Activated naive CD8-positive, alpha-beta T cell treated with anti-CD3 and anti-CD28 coated beads, Interleukin-2, amount 50 U/mL, for 16 hours (primary cell): ENCODE results near the gene GRIN3A.
"Not testable (repeated sequence)": the region's sequence is repeated elsewhere in the genome, so short reads cannot be mapped to it uniquely, and the experiment has no call there.

Experiments
- DNase-seq: peaks from one replicate; pipeline ENCODE4 v3.0.0-alpha.2; 2020; ENCODE audit warnings: low read depth, low spot score

The GRIN3A gene

GRCh38 chr9:101632611-101633010 is 105.8 kb downstream of the GRIN3A start:
- DNase-seq: no peak

GRCh38 chr9:101631892-101632291 is 106.6 kb downstream of the GRIN3A start:
- no peak for DNase-seq

- no peak for DNase-seq
Observed at GRCh38 chr9:101629636-101630035, 108.8 kb downstream of the GRIN3A start.

- DNase-seq: no peak
Observed at GRCh38 chr9:101628173-101628572, 110.3 kb downstream of the GRIN3A start.

GRCh38 chr9:101626295-101626694 is 112.2 kb downstream of the GRIN3A start:
- DNase-seq: no peak

GRCh38 chr9:101625876-101626275 is 112.6 kb downstream of the GRIN3A start:
- DNase-seq: no peak

GRCh38 chr9:101620452-101620851 is 118.0 kb downstream of the GRIN3A start:
- no peak for DNase-seq

GRCh38 chr9:101618698-101619097 is 119.7 kb downstream of the GRIN3A start:
- DNase-seq: no peak

GRCh38 chr9:101605547-101605946 is 132.9 kb downstream of the GRIN3A start:
- DNase-seq: no peak

GRCh38 chr9:101604296-101604695 is 134.2 kb downstream of the GRIN3A start:
- no peak for DNase-seq

GRCh38 chr9:101601904-101602765 is 136.3 kb downstream of the GRIN3A start:
- no peak for DNase-seq

- no peak for DNase-seq
Observed at GRCh38 chr9:101594796-101595195, 143.7 kb downstream of the GRIN3A start, which contains the start of gene PPP3R2. Gene PPP3R2, minus strand, starts transcription at chr9:101594969. Its CDS starts 48 bp downstream, at chr9:101594921.

- DNase-seq: no peak
Observed at GRCh38 chr9:101593345-101593744, 145.1 kb downstream of the GRIN3A start.

GRCh38 chr9:101592788-101593187 is 145.7 kb downstream of the GRIN3A start:
- no peak for DNase-seq

GRCh38 chr9:101591787-101592446 is 146.5 kb downstream of the GRIN3A start:
- DNase-seq: no peak

GRCh38 chr9:101590901-101591300 is 147.5 kb downstream of the GRIN3A start:
- DNase-seq: no peak

- DNase-seq: not testable (repeated sequence)
Observed at GRCh38 chr9:101590074-101590473, 148.4 kb downstream of the GRIN3A start.

GRCh38 chr9:101587332-101588043 is 151.0 kb downstream of the GRIN3A start:
- no peak for DNase-seq

- DNase-seq: no peak
Observed at GRCh38 chr9:101586651-101587050, 151.8 kb downstream of the GRIN3A start.

- no peak for DNase-seq
Observed at GRCh38 chr9:101585740-101586139, 152.7 kb downstream of the GRIN3A start.

GRCh38 chr9:101582553-101582952 is 155.9 kb downstream of the GRIN3A start:
- DNase-seq: no peak
